Stimulated activated CD4-positive, alpha-beta T cell treated with anti-CD3 and anti-CD28 coated beads, TNF-alpha, amount 100 ng/mL, for 4 hours (primary cell): Measurements from ENCODE around the gene TRAT1.
"Not testable (repeated sequence)": the region's sequence is repeated elsewhere in the genome, so short reads cannot be mapped to it uniquely, and the experiment has no call there.

Source experiments
- DNase-seq, 3 experiments: peaks; one replicate each; pipeline ENCODE4 v3.0.0-alpha.2; 2020; ENCODE audit warnings: low read depth in 3 of 3

Gene TRAT1

DNA sequence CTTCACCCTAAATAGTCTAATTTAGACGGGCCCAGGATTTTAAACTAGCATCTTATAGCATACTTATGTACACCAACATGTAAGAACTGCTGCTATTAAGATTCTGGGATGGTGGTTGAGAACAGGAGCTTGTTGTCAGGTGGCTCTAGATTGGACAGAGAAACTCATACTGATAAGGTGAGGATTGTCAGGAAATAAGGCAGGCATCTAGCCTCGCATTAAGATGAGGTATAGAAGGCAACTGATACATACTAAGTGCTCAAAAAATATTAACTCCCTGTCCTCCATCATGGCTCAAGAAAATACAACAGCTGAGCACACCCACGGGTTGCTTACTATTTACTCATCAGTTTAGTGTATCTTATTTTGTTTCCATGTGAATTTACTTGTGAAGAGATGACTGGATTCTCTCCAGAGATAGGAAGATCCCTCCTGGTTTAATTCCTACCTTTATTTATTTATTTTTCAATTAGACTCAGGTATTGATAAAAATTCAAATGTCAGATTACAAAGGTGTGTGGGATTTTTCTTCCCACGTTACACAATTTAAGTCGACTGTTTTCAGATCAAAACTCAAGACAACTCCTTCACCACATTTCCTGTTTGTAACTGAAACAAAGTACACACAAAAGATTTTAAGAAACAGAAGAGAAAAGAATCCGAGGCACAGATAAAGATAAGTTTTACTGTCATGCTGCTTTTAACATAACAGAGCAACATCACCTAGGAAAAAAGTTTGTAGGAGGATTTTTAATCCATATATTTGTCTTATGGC lies at the start of gene TRAT1:
Gene TRAT1 (plus strand): TSS at position 664 of the 775 bp plus-strand sequence. CDS start 142 bp downstream, outside the sequence.
- DNase-seq: no peak

- DNase-seq: no peak
Measured at GRCh38 chr3:108775649-108776048, 46.9 kb upstream of the TRAT1 start.

DNA sequence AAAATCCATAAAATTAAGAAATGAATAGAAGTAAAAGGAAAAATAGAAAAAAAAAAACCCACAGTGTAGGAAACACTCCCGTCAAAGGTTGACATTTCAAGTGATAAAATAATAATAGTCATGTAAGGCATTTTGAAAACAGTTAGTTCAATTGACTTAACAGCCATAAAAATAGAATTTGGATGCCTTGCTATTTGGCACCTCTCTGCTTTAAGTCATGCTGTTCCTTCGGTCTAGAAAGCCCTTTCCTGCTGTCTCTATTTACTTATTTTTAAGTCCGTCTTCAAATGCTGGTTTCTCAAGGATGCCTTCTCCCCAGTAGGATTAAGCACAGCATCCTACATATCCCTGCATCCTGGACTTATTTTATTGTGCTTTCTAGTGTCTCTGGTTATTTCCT lies 43.1 kb upstream of the TRAT1 start:
- no peak for DNase-seq

GRCh38 chr3:108780235-108780634 lies 42.4 kb upstream of the TRAT1 start:
- DNase-seq: peak in 1 of 3 experiments; percentile 2

DNA sequence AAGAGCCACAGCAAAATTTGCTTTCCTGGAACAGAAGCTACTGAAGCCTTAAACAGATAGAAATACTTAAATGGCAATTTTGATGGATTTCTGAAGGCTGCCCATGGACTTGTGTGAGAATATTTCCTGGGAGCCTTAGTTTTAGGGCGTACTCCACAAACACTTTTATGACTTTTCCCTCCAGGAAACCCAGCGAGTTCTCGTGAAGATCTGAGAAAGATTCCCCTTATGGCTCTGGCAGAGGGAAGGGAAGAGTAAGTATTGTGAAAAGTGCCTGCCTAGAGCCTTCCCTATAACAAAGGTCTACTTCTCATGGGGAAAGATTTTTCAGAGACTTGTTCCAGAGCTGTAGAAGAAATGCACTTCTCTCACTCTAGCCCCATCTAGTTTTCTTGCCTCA lies 31.1 kb upstream of the TRAT1 start:
- no peak for DNase-seq

GRCh38 chr3:108804437-108804836 lies 18.1 kb upstream of the TRAT1 start:
- DNase-seq: no peak

DNA sequence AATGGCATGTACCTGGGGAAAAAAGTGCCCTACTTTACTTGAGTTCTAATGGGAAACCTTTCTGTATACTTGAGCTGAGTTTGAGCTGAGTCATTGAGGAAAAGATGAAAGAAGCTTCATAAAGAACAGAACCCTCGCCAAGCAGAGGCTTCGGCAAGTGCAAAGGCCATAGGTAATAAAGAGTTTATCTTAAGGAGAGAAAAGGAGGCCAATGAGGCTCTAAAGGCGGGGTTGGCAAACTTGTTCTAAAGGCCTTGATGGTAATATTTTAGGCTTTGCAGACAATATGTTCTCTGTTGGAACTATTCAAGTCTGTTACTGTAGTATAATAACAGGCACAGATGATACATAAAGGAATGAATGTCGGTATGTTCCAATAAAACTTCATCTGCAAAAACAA lies 17.6 kb upstream of the TRAT1 start:
- DNase-seq: no peak

DNA sequence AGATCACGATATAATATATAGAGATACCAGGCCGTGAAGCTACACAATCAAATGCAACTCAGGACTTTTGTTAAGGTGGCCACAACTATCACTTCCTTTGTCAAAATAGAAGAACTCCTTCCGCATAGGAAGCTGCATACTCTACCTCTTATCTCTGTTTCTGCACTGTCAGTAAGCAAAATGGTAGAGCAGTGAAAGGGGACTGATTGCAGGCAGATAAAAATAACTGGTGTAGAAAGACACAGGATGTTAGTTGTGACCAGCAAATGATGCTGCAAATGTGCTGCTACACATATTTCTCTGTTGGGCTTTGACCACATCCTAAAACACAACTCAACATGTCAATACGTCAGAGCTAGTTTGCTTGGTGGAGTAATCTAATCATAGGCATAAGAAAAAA lies 16.3 kb upstream of the TRAT1 start:
- no peak for DNase-seq

DNA sequence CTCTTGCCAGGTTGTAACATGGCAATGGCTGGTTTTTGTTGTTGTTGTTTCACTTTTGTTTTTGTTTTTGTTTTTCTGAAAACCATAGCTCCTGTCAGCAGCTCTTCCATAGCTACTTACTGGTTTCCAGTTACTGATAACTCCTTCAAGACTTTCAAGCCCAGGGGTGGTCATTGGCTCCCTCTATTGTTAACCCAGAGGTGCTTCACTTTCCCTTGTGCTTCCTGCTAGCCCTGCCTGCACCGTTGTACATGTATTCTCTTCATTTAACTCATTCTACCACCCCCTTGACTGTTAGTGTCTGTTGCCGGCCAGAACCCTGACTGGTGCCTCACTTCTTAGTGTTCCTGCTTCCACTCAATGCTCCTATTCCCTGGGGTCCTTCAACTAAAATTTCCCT lies 4.2 kb upstream of the TRAT1 start:
- DNase-seq: peak in 1 of 3 experiments; percentile 54

DNA sequence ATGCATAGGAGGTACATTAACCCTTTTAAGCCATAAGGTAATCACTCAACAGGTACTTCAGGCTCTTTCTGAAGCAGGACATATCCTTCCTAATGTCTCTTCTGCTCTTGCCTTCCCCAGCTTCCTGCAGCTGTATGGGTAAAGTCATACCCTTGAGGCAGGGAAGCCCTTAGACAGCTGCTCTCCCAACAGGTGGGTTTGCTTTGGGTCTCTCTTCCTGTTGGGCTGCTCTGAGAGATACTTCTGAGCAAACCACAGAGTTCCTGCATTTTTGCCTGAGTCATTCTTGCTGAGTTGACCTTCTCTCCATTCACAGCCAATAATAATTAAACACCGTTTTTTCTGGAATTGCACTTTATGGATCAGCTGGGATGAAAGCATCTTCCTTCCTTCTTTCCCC lies 2.0 kb upstream of the TRAT1 start:
- DNase-seq: no peak

GRCh38 chr3:108823227-108823626 lies 641 bp downstream of the TRAT1 start:
- DNase-seq: no peak

DNA sequence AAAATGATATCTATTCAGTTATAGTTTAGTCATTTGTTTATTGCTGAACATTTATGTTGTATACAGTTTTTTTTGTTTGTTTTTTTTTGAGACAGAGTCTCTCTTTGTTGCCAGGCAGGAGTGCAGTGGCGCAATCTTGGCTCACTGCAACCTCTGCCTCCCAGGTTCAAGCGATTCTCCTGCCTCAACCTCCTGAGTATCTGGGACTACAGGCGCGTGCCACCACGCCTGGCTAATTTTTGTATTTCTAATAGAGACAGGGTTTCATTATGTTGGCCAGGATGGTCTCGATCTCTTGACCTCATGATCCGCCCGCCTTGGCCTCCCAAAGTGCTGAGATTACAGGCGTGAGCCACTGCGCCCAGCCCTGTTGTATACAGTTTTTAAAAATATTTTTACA lies 1.2 kb downstream of the TRAT1 start:
- not testable (repeated sequence) for DNase-seq

- DNase-seq: no peak
Measured at GRCh38 chr3:108826309-108827187, 4.0 kb downstream of the TRAT1 start.

- DNase-seq: no peak
Measured at GRCh38 chr3:108830381-108830780, 7.8 kb downstream of the TRAT1 start.

DNA sequence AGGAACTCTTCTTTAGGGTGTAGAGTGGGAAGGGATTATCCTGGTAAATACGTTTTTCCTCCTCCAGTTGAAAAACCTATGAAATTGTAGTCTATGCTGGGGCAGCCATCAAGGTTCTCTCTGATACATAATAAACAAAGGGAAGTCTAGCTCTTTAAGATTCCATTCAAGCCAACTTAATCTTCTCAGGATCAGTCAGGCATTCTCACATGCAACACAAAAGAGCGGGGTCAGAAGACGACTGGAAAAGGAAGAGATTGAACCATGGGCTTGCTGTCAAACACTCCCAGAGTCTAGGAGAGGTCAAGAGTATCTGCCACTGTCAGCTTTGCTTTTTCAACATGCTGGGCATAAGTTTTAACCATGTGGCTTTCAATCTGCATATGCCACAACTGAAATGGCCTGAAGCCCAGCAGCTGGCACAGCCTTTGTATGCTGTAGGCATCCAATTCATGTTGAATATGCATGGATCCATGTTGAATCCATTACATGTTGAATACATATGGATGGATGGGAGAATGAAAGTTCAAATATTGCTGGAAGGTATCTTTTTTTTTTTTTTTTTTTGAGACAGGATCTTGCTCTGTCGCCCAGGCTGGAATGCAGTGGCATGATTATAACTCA lies 8.5 kb downstream of the TRAT1 start:
- no peak for DNase-seq

- DNase-seq: no peak
Measured at GRCh38 chr3:108833611-108834010, 11.0 kb downstream of the TRAT1 start.

- DNase-seq: no peak
Measured at GRCh38 chr3:108834551-108834950, 12.0 kb downstream of the TRAT1 start.

DNA sequence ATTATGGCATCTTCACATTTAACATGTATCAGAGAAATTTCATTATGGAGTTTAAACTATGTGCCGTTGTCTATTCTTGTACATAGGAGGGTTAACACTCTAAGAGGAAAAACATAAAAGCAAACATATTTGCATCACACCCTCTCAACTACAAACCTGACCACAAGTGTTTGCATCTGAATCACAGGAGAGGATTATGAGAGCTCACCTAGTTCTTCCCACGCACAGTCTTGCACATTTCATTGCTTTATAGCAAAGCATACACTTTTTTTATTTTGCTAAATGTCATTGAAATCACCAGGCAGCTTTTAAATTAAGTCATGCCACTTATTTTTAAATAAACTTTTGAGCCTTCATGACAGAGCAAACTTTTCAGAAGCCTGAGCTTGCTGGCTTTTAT lies 12.5 kb downstream of the TRAT1 start:
- peak in 1 of 3 experiments; percentile 28 for DNase-seq

DNA sequence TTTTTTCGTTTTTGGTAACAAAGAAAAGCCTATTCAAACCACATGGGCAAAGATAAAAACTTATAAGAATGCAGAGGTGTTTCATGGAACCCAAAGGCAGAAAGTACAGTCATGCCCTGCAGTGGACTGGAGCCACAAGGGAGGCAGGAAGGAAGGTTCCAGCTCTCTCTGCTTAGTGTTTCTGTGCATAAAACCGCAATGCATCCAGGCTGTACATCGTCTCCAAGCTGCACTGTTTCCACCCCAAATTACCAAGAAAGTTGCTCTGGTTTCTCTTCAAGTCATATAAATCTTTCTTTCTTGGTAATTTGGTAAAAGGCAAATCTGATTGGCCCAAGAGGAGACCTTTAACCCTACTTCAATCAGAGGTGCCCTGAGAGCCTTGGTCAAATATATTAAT lies 15.8 kb downstream of the TRAT1 start:
- peak in 1 of 3 experiments; percentile 46 for DNase-seq

DNA sequence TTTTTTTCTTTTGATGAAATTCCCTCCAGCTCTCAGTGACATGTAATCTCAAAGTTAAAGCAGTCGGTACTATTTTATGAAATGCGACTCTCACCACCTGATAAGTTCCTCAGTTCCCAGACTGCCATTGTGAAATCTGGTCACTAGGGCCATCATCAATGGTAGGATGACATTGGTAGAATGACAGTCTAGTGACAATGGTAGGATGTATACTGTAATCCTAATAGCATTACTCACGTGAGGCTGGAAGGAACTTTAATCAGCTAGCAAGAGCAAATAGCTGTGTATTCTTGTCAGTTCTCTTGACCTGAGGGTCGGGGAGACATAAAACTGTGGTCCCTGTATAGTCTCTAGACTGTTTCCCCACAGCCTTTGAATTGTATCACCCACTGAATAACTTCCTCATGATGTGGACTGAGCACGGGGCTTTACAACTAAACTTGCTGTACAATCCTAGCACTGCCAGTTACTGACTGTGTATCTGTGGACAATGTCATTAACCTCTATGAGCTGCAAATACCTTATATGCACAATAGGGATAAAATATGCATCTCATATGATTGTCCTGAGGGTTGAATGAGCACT lies 23.2 kb downstream of the TRAT1 start:
- no peak for DNase-seq

- DNase-seq: no peak
Measured at GRCh38 chr3:108847187-108847586, 24.6 kb downstream of the TRAT1 start.

DNA sequence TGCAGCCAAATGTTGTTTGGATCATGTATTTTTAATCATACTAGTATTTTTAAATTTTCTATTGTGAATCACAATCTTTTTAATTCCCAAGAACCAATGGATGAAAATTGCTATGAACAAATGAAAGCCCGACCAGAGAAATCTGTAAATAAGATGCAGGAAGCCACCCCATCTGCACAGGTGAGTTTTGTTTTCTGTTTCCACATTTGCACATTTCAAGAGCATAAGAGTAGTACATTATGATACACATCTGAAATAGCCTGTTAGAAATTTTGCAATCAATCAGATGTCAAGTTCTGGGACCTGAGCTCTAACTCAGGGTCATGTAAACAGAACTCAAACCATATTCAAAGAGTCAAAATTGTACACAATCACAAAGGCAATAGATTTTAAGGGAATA lies 26.5 kb downstream of the TRAT1 start:
- DNase-seq: no peak
